ENCODE data around the gene CHID1. TPM values are rescaled to one million over a fixed set of nuclear protein-coding genes. Genes with fewer than 3 reads are reported as not detected.

The CHID1 gene
- total and polyA plus RNA-seq, 8 donors: 81.4 to 95.7 (median 93.5) TPM

DNA sequence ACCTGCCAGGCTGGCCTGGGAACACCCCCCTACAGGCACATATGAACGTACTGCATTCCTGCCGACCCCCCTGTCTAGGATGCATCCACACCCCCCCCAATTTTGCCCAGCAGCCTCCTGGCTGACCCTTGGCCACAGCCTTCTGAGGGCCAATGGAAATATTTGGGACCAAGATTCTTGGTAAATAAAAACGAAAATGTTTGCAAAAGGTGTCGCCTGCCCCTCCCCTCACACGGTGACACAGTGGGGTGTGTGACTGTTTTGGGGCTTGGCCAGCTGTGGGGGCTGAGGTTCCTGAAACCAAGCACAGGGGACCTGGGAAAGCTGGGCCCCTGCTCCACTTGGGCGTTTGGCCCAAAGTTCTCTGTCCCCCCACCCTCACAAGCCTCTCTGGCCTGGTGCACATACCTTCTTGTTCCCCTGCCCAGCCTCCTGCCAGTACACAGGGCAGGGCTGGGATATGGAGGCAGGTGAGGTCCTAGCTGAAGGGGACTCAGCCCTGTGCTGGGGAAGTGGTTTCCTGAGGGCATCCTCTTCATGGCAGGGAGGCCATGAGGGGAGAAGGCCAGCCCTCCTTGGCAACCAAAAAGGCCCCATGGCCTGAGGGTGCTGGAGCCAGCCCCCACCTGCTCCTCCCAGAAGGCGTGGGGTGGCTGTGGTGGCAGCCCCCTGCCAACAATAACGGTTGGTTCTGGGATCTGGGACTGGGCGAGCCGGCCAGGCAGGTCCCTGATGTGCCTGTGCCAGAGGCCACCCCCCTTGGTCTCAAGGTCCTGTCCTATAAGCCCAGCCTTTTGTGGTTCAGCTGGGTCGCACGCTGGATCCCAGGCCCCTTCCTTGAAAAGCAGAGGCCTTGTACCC is 85.0 kb downstream of the CHID1 start:
- intact Hi-C loops (cut with DNase I): no loop called here
- Histone ChIP-seq H3K27ac (peak overlapping the region; percentile 54 to 80), H3K27me3 (peaks cover 0 to 34% of the 10 kb centered on the region in 2 donors), H3K9me3 (no peaks in the 10 kb centered on the region), H3K4me1 (peaks cover 51 to 92% of the 10 kb centered on the region in 2 donors), H3K36me3 (peaks cover 0 to 32% of the 10 kb centered on the region in 2 donors), H3K4me3 (no peak overlapping the region)
- TF ChIP-seq CTCF (IDR thresholded peaks at IDR 0.05): no peak
- no peak for DNase-seq
- peak; percentile 1 for ATAC-seq

- no peak for TF ChIP-seq CTCF (IDR thresholded peaks at IDR 0.05)
- H3K27ac ChIP-seq: peak overlapping the region in 1 of 2 donors; percentile 54
- H3K9me3 ChIP-seq: no peaks in the 10 kb centered on the region
- H3K27me3 ChIP-seq: peaks cover 0 to 28% of the 10 kb centered on the region in 2 donors
- DNase-seq (no peak), ATAC-seq (no peak)
- H3K4me3 ChIP-seq: no peak overlapping the region
- H3K4me1 ChIP-seq: peaks cover 48 to 92% of the 10 kb centered on the region in 2 donors
- intact Hi-C loops (cut with DNase I): no loop called here
- peaks cover 0 to 32% of the 10 kb centered on the region in 2 donors for H3K36me3 ChIP-seq
Observed at GRCh38 chr11:824942-825341, 85.7 kb downstream of the CHID1 start.

- peaks cover 0 to 32% of the 10 kb centered on the region in 2 donors for H3K36me3 ChIP-seq
- intact Hi-C loops (cut with DNase I): no loop called here
- no peaks in the 10 kb centered on the region for H3K9me3 ChIP-seq
- peaks cover 0 to 22% of the 10 kb centered on the region in 2 donors for H3K27me3 ChIP-seq
- no peak for TF ChIP-seq CTCF (IDR thresholded peaks at IDR 0.05)
- H3K4me1 ChIP-seq: peaks cover 42 to 87% of the 10 kb centered on the region in 2 donors
- no peak overlapping the region for H3K4me3 ChIP-seq
- H3K27ac ChIP-seq: no peak overlapping the region
- ATAC-seq (no peak), DNase-seq (no peak)
Observed at GRCh38 chr11:824292-824880, 86.2 kb downstream of the CHID1 start.

- TF ChIP-seq CTCF (IDR thresholded peaks at IDR 0.05): no peak
- H3K27me3 ChIP-seq: peaks cover 0 to 15% of the 10 kb centered on the region in 2 donors
- DNase-seq (no peak), ATAC-seq (no peak)
- peaks cover 39 to 83% of the 10 kb centered on the region in 2 donors for H3K4me1 ChIP-seq
- intact Hi-C loops (cut with DNase I): no loop called here
- H3K36me3 ChIP-seq: peaks cover 0 to 32% of the 10 kb centered on the region in 2 donors
- H3K9me3 ChIP-seq: no peaks in the 10 kb centered on the region
- no peak overlapping the region for H3K4me3 ChIP-seq
- H3K27ac ChIP-seq: no peak overlapping the region
Observed at GRCh38 chr11:823441-824291, 86.9 kb downstream of the CHID1 start.
